ENCODE results near the gene MOB3A. TPM values are rescaled to one million over a fixed set of nuclear protein-coding genes. Genes with fewer than 3 reads are reported as not detected.

Gene MOB3A
- total RNA-seq, 2 donors from 2014 or later = 108 to 162 TPM

GRCh38 chr19:2051773-2052704, 44.1 kb downstream of the MOB3A start:
- Mint-ChIP-seq H3K4me3 (peak overlapping the region; percentile 88), H3K27ac (peak overlapping the region; percentile 95), H3K27me3 (no peaks in the 10 kb centered on the region), H3K36me3 (ENCODE audit: low read depth) (peaks cover 2% of the 10 kb centered on the region), H3K4me1 (peaks cover 34% of the 10 kb centered on the region)
- ATAC-seq (peak; percentile 44), DNase-seq (peak; percentile 34 to 51 (median 40))
- H3K9me3 ChIP-seq (ENCODE audit: control insufficient read depth, low read length, poor library complexity, severe bottlenecking) = no peaks in the 10 kb centered on the region

GRCh38 chr19:2050991-2051772, 44.9 kb downstream of the MOB3A start, which contains the start of gene MKNK2:
Gene MKNK2, minus strand, starts transcription at chr19:2051244. Its CDS starts 393 bp downstream, at chr19:2050851.
- Mint-ChIP-seq H3K4me1 (peaks cover 30% of the 10 kb centered on the region), H3K27ac (peak within 1 kb of the TSS; percentile 95), H3K27me3 (no peaks in the 10 kb centered on the region), H3K36me3 (ENCODE audit: low read depth) (peaks cover 2% of the 10 kb centered on the region), H3K4me3 (peak within 1 kb of the TSS; percentile 89)
- DNase-seq (peak; percentile 91 to 98 (median 95)), ATAC-seq (peak; percentile 81)
- H3K9me3 ChIP-seq (ENCODE audit: control insufficient read depth, low read length, poor library complexity, severe bottlenecking) = no peaks in the 10 kb centered on the region

- Mint-ChIP-seq H3K36me3 (ENCODE audit: low read depth) (peaks cover 2% of the 10 kb centered on the region), H3K4me1 (peaks cover 27% of the 10 kb centered on the region), H3K27ac (peak overlapping the region; percentile 95), H3K4me3 (peak overlapping the region; percentile 89), H3K27me3 (no peaks in the 10 kb centered on the region)
- H3K9me3 ChIP-seq (ENCODE audit: control insufficient read depth, low read length, poor library complexity, severe bottlenecking) = no peaks in the 10 kb centered on the region
- ATAC-seq (no peak), DNase-seq (no peak)
Measured at GRCh38 chr19:2050349-2050990, 45.7 kb downstream of the MOB3A start.

- no peaks in the 10 kb centered on the region for H3K27me3 Mint-ChIP-seq
- peaks cover 2% of the 10 kb centered on the region for H3K36me3 Mint-ChIP-seq (ENCODE audit: low read depth)
- peak overlapping the region; percentile 89 for H3K4me3 Mint-ChIP-seq
- peaks cover 26% of the 10 kb centered on the region for H3K4me1 Mint-ChIP-seq
- peak overlapping the region; percentile 84 for H3K27ac Mint-ChIP-seq
- ATAC-seq (peak; percentile 15), DNase-seq (peak in 1 of 3 donors; percentile 38)
- H3K9me3 ChIP-seq (ENCODE audit: control insufficient read depth, low read length, poor library complexity, severe bottlenecking) = no peaks in the 10 kb centered on the region
Measured at GRCh38 chr19:2049741-2050348, 46.3 kb downstream of the MOB3A start.

GRCh38 chr19:2048959-2049740, 47.0 kb downstream of the MOB3A start:
- Mint-ChIP-seq H3K27me3 (no peaks in the 10 kb centered on the region), H3K4me3 (peak overlapping the region; percentile 89), H3K36me3 (ENCODE audit: low read depth) (peaks cover 2% of the 10 kb centered on the region), H3K27ac (peak overlapping the region; percentile 84), H3K4me1 (peaks cover 31% of the 10 kb centered on the region)
- ATAC-seq (no peak), DNase-seq (no peak)
- no peaks in the 10 kb centered on the region for H3K9me3 ChIP-seq (ENCODE audit: control insufficient read depth, low read length, poor library complexity, severe bottlenecking)

GRCh38 chr19:2048104-2048958, 47.8 kb downstream of the MOB3A start:
- H3K4me3 Mint-ChIP-seq = peak overlapping the region; percentile 89
- no peaks in the 10 kb centered on the region for H3K9me3 ChIP-seq (ENCODE audit: control insufficient read depth, low read length, poor library complexity, severe bottlenecking)
- H3K4me1 Mint-ChIP-seq = peaks cover 33% of the 10 kb centered on the region
- ATAC-seq (no peak), DNase-seq (no peak)
- peaks cover 2% of the 10 kb centered on the region for H3K36me3 Mint-ChIP-seq (ENCODE audit: low read depth)
- no peaks in the 10 kb centered on the region for H3K27me3 Mint-ChIP-seq
- H3K27ac Mint-ChIP-seq = peak overlapping the region; percentile 84

- DNase-seq (peak in 1 of 3 donors; percentile 32), ATAC-seq (no peak)
- Mint-ChIP-seq H3K27ac (peak overlapping the region; percentile 84), H3K27me3 (no peaks in the 10 kb centered on the region), H3K4me3 (peak overlapping the region; percentile 89), H3K36me3 (ENCODE audit: low read depth) (peaks cover 2% of the 10 kb centered on the region), H3K4me1 (peaks cover 37% of the 10 kb centered on the region)
- no peaks in the 10 kb centered on the region for H3K9me3 ChIP-seq (ENCODE audit: control insufficient read depth, low read length, poor library complexity, severe bottlenecking)
Measured at GRCh38 chr19:2047449-2048103, 48.5 kb downstream of the MOB3A start.

- Mint-ChIP-seq H3K27ac (no peak overlapping the region), H3K4me1 (peaks cover 38% of the 10 kb centered on the region), H3K36me3 (ENCODE audit: low read depth) (peaks cover 2% of the 10 kb centered on the region), H3K27me3 (no peaks in the 10 kb centered on the region), H3K4me3 (peak overlapping the region; percentile 60)
- ATAC-seq (no peak), DNase-seq (no peak)
- no peaks in the 10 kb centered on the region for H3K9me3 ChIP-seq (ENCODE audit: control insufficient read depth, low read length, poor library complexity, severe bottlenecking)
Measured at GRCh38 chr19:2047076-2047448, 49.1 kb downstream of the MOB3A start.

GRCh38 chr19:2046046-2046907, 49.8 kb downstream of the MOB3A start:
- no peak for DNase-seq
- peaks cover 33% of the 10 kb centered on the region for H3K4me1 Mint-ChIP-seq

GRCh38 chr19:2045501-2046045, 50.6 kb downstream of the MOB3A start:
- ATAC-seq (no peak), DNase-seq (no peak)
- H3K9me3 ChIP-seq (ENCODE audit: control insufficient read depth, low read length, poor library complexity, severe bottlenecking) = no peaks in the 10 kb centered on the region
- Mint-ChIP-seq H3K27ac (peak overlapping the region; percentile 90), H3K4me1 (peaks cover 33% of the 10 kb centered on the region), H3K36me3 (ENCODE audit: low read depth) (no peaks in the 10 kb centered on the region), H3K4me3 (no peak overlapping the region), H3K27me3 (no peaks in the 10 kb centered on the region)

More at GRCh38 chr19:2046046-2046907, 49.8 kb downstream of the MOB3A start:
- Mint-ChIP-seq H3K36me3 (ENCODE audit: low read depth) (peaks cover 2% of the 10 kb centered on the region), H3K4me3 (peak overlapping the region; percentile 60), H3K27ac (no peak overlapping the region), H3K27me3 (no peaks in the 10 kb centered on the region)
- no peak for ATAC-seq
- no peaks in the 10 kb centered on the region for H3K9me3 ChIP-seq (ENCODE audit: control insufficient read depth, low read length, poor library complexity, severe bottlenecking)
